ENCODE measurements around the gene UBL5.
A peak's percentile ranks its signal among the peaks of the same experiment; 100 is the strongest.
"Not testable (repeated sequence)": the region's sequence is repeated elsewhere in the genome, so short reads cannot be mapped to it uniquely, and the experiment has no call there.

The UBL5 gene

DNA sequence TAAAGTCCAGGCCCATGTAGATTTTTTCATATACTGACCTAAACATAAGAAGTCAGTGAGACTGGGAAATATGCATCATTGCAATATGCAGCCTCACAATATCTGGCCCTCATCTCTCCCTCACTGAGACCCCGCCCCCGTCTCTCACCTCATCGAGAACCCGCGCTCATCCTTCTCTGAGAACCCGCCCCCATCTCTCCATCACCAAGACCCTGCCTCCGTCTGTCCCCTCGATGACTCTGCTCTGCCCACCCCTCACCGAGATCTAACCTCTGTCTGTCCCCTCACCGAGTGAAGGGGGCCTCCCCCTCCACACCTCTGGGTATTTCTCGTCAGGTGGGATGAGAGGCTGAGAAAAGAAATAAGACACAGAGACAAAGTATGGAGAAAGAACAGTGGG is 38.7 kb upstream of the UBL5 start:
- TF ChIP-seq, protein P1, sequence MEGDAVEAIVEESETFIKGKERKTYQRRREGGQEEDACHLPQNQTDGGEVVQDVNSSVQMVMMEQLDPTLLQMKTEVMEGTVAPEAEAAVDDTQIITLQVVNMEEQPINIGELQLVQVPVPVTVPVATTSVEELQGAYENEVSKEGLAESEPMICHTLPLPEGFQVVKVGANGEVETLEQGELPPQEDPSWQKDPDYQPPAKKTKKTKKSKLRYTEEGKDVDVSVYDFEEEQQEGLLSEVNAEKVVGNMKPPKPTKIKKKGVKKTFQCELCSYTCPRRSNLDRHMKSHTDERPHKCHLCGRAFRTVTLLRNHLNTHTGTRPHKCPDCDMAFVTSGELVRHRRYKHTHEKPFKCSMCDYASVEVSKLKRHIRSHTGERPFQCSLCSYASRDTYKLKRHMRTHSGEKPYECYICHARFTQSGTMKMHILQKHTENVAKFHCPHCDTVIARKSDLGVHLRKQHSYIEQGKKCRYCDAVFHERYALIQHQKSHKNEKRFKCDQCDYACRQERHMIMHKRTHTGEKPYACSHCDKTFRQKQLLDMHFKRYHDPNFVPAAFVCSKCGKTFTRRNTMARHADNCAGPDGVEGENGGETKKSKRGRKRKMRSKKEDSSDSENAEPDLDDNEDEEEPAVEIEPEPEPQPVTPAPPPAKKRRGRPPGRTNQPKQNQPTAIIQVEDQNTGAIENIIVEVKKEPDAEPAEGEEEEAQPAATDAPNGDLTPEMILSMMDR (conservative IDR thresholded peaks at IDR 0.05; ENCODE audit: low read depth, low read length), result no peak
- DNase-seq (ENCODE audit: low read depth), result no peak
- H3K4me3 ChIP-seq (ENCODE audit: low read depth, low read length), result no peak overlapping the region

DNA sequence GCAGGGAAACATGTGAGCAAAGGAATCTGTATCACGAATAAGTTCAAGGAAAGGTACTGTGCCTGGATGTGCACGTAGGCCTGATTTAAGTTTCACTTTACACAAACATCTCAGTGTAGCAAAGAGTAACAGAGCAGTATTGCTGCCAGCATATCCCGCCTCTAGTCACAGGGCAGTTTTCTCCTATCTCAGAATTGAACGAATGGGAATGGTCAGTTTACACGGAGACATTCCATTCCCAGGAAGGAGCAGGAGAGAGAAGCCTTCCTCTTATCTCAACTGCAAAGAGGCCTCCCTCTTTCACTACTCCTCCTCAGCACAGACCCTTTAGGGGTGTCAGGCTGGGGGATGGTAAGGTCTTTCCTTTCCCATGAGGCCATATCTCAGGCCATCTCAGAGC is 38.1 kb upstream of the UBL5 start:
- peak; percentile 32 for DNase-seq (ENCODE audit: low read depth)
- not testable (repeated sequence) for H3K4me3 ChIP-seq (ENCODE audit: low read depth, low read length)

DNA sequence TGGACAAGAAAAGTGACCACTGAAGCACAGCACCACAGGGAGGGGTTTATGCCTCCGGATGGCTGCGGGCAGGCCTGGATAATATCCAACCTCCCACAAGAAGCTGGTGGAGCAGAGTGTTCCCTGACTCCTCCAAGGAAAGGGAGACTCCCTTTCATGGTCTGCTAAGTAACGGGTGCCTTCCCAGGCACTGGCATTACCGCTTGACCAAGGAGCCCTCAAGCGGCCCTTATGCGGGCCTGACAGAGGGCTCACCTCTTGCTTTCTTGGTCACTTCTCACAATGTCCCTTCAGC is 36.7 kb upstream of the UBL5 start:
- H3K4me3 ChIP-seq (ENCODE audit: low read depth, low read length); DNase-seq (ENCODE audit: low read depth): not testable (repeated sequence)

DNA sequence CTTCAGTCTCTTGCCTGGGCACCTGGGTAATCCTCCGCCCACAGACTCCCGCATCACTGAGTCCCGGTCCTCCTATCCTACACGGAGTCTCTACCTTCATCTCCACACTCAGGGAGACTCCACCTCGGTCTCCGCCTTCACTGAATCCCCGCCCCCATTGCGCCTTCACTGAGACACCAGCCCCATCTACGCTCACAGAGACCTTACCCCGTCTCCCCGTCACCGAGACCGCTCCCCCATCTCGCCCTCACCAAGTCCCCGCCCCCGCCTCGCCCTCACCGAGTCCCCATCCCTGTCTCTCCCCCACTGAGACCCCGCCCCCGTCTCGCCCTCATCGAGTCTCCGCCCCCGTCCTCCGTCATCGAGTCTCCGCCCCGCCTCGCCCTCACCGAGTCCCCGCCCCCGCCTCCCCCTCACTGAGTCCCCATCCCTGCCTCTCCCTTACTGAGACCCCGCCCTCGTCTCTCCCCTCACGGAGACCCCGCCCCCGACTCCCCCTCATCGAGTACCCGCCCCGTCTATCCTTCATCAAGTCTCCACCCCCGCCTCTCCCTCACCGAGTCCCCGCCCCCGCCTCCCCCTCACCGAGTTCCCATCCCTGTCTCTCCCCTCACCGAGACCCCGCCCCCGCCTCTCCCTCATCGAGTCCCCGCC is 36.0 kb upstream of the UBL5 start:
- H3K4me3 ChIP-seq (ENCODE audit: low read depth, low read length), result peak overlapping the region; percentile 85
- TF ChIP-seq, protein P1 (conservative IDR thresholded peaks at IDR 0.05; ENCODE audit: low read depth, low read length), result no peak
- DNase-seq (ENCODE audit: low read depth), result peak; percentile 99

DNA sequence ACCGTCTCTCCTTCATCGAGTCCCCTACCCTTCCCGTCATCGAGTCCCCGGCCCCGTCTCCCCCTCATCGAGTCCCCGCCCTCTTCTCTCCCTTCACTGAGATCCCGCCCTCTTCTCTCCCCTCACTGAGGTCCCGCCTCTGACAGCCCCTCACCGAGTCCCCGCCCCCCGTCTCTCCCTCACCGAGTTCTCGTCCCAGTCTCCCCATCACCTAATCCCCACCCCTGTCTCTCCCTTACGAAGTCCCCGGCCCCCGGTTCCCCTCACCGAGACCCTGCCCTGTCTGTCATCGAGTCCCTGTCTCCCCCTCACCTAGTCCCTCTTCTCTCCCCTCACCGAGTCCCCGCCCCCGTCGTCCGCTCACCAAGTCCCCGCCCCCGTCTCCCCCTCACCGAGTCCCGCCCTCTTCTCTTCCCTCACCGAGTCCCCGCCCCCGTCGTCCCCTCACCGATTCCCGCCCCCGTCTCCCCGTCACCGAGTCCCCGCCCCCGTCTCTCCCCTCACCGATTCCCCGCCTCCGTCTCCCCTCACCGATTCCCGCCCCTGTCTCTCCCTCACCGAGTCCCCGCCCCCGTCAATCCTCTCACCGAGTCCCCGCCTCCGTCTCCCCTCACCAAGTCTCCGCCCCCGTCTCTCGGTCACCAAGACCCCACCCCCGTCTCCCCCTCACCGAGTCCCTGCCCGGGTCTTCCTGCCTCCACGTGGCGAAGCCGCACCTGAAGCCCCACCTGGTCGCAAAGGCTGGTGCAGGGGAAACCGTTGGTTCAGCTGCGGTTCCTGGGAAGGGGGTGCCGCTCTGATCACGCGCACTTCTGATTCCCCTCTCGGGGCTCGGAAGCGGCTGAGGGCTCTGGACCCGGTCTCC is 35.3 kb upstream of the UBL5 start:
- TF ChIP-seq, protein P1 (conservative IDR thresholded peaks at IDR 0.05; ENCODE audit: low read depth, low read length), result no peak
- peak; percentile 98 for DNase-seq (ENCODE audit: low read depth)
- H3K4me3 ChIP-seq (ENCODE audit: low read depth, low read length), result peak overlapping the region; percentile 85

DNA sequence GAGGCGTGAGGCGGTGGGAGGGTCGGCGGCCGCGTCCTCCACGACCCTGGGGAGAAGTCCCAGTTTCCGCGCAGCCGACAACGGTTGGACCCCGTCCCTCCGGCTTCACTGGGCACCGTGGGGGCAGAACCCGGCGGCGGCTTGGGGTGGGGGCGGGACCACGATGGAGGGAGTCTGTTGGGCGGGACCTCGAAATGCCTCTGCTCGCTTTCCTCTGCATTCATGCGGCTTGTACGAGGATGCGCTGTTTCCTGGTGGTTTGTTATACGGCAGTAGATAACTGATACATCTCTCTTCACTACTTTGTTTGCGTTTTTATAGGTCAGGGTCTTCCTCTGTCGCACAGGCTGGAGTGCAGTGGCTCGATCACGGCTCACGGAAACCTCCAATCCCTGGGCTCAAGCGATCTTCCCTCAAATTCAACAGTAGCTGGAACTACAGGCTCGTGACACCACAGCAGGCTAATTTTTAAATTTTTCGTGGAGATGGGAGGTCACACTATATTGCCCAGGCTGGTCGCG is 34.6 kb upstream of the UBL5 start:
- peak overlapping the region; percentile 85 for H3K4me3 ChIP-seq (ENCODE audit: low read depth, low read length)
- TF ChIP-seq, protein P1 (conservative IDR thresholded peaks at IDR 0.05; ENCODE audit: low read depth, low read length), result no peak
- peak; percentile 65 for DNase-seq (ENCODE audit: low read depth)

DNA sequence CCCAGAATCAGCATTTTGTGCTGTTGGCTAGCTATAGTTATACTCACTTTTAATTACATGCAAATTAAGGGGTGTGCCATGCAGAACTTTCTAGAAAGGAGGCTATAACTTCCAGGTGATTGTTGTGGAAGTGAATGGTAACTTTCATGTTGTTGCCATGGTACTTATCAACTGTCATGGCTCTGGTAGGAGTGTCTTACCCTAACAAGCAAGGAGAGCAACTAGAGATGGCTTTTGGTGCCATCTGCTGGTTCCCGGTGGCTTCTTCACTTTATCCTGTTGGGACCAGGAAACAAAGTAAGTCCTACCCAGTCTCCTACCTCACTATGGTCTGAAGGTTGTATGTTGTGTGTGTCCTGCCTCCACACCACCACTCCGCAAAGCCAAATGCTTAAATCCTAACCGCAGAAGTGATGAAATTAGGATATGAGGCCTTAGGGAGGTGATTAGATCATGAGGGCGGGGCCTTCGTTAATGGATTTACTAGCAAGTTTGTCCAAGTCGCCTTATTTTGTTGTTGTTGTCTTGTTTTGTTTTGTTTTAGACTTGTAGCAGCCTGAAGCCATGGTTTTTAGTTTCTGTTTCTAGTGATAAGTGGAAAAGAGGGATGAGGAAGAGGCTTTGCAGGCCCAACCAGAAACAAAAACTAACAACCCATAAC is 31.5 kb upstream of the UBL5 start:
- peak; percentile 95 for DNase-seq (ENCODE audit: low read depth)
- TF ChIP-seq, protein P1 (conservative IDR thresholded peaks at IDR 0.05; ENCODE audit: low read depth, low read length), result peak; percentile 91
- no peak overlapping the region for H3K4me3 ChIP-seq (ENCODE audit: low read depth, low read length)

All from choroid plexus epithelial cell (primary cell).